HUES6 (cell line): ENCODE measurements around the gene ECT2L.

ENCODE experiments used
- H3K27ac ChIP-seq: 2 replicates; pipeline ENCODE4 v1.7.0; 2013; ENCODE audit warnings: low read depth, mild to moderate bottlenecking, low read length, inconsistent platforms
- H3K27me3 ChIP-seq: 2 replicates; pipeline ENCODE4 v1.6.1; 2013; ENCODE audit warnings: low read length; ENCODE audit not compliant: control insufficient read depth, insufficient read depth
- H3K36me3 ChIP-seq: 2 replicates; pipeline ENCODE4 v1.6.1; 2013; ENCODE audit warnings: low read length; ENCODE audit not compliant: control insufficient read depth, insufficient read depth
- H3K4me1 ChIP-seq: 2 replicates; pipeline ENCODE4 v1.6.1; 2013; ENCODE audit warnings: low read length; ENCODE audit not compliant: control insufficient read depth, insufficient read depth
- H3K4me3 ChIP-seq: 2 replicates; pipeline ENCODE4 v1.5.1; 2013; ENCODE audit warnings: low read depth, low read length
- H3K9ac ChIP-seq: one replicate; pipeline ENCODE4 v1.6.1; 2013; ENCODE audit warnings: mild to moderate bottlenecking, low read length
- H3K9me3 ChIP-seq: 2 replicates; pipeline ENCODE4 v1.6.1; 2013; ENCODE audit warnings: low read depth, low read length; ENCODE audit not compliant: control insufficient read depth, insufficient read depth

ECT2L gene

GRCh38 chr6:138795809-138796603 is at the start of gene ECT2L:
Gene ECT2L, plus strand, starts transcription at chr6:138796087. Its CDS starts 17,188 bp downstream, at chr6:138813275.
- Histone ChIP-seq H3K9ac (peak within 1 kb of the TSS; percentile 65), H3K4me1 (peaks cover 5% of the 10 kb centered on the region; the same call in 1 of the 2 replicates), H3K4me3 (peak within 1 kb of the TSS; percentile 66), H3K36me3 (no peaks in the 10 kb centered on the region), H3K27me3 (peaks cover 14% of the 10 kb centered on the region; the same call in 1 of the 2 replicates), H3K27ac (no peak within 1 kb of the TSS), H3K9me3 (0 out of 2 replicates have a peak, but pooled peaks cover 3% of the 10 kb centered on the region)

GRCh38 chr6:138752017-138752416 is 43.9 kb upstream of the ECT2L start:
- Histone ChIP-seq H3K4me3 (no peak overlapping the region), H3K9me3 (no peaks in the 10 kb centered on the region), H3K27me3 (no peaks in the 10 kb centered on the region), H3K27ac (no peak overlapping the region), H3K36me3 (no peaks in the 10 kb centered on the region), H3K9ac (no peak overlapping the region), H3K4me1 (0 out of 2 replicates have a peak, but pooled peaks cover 2% of the 10 kb centered on the region)

- no peak overlapping the region for H3K9ac ChIP-seq
- no peak overlapping the region for H3K27ac ChIP-seq
- H3K4me1 ChIP-seq, result no peaks in the 10 kb centered on the region
- no peaks in the 10 kb centered on the region for H3K36me3 ChIP-seq
- no peak overlapping the region for H3K4me3 ChIP-seq
- H3K27me3 ChIP-seq, result no peaks in the 10 kb centered on the region
- no peaks in the 10 kb centered on the region for H3K9me3 ChIP-seq
These were observed 38.8 kb upstream of the ECT2L start for GRCh38 chr6:138757136-138757535.

- H3K4me3 ChIP-seq, result no peak overlapping the region
- H3K9ac ChIP-seq, result no peak overlapping the region
- H3K4me1 ChIP-seq, result no peaks in the 10 kb centered on the region
- no peak overlapping the region for H3K27ac ChIP-seq
- H3K27me3 ChIP-seq, result no peaks in the 10 kb centered on the region
- no peaks in the 10 kb centered on the region for H3K9me3 ChIP-seq
- H3K36me3 ChIP-seq, result no peaks in the 10 kb centered on the region
These were observed 29.8 kb upstream of the ECT2L start for GRCh38 chr6:138765896-138766655.

GRCh38 chr6:138769102-138769676 is 26.7 kb upstream of the ECT2L start:
- no peak overlapping the region for H3K27ac ChIP-seq
- H3K36me3 ChIP-seq, result no peaks in the 10 kb centered on the region
- H3K4me3 ChIP-seq, result no peak overlapping the region
- H3K4me1 ChIP-seq, result peaks cover 3% of the 10 kb centered on the region; the same call in 1 of the 2 replicates
- no peaks in the 10 kb centered on the region for H3K27me3 ChIP-seq
- H3K9me3 ChIP-seq, result no peaks in the 10 kb centered on the region
- H3K9ac ChIP-seq, result no peak overlapping the region

- H3K36me3 ChIP-seq, result no peaks in the 10 kb centered on the region
- peaks cover 3% of the 10 kb centered on the region; the same call in 1 of the 2 replicates for H3K4me1 ChIP-seq
- H3K9me3 ChIP-seq, result no peaks in the 10 kb centered on the region
- no peaks in the 10 kb centered on the region for H3K27me3 ChIP-seq
- H3K9ac ChIP-seq, result peak overlapping the region; percentile 92
- H3K27ac ChIP-seq, result peak overlapping the region; percentile 17; the same call in 1 of the 2 replicates
- peak overlapping the region; percentile 92 for H3K4me3 ChIP-seq
These were observed 23.2 kb upstream of the ECT2L start for GRCh38 chr6:138772596-138773176.

GRCh38 chr6:138773177-138774091 is 22.5 kb upstream of the ECT2L start, which contains the start of gene CCDC28A:
Gene CCDC28A, plus strand, starts transcription at chr6:138773769. Its CDS starts 2,352 bp downstream, at chr6:138776121.
- no peaks in the 10 kb centered on the region for H3K27me3 ChIP-seq
- H3K27ac ChIP-seq, result peak within 1 kb of the TSS; percentile 88
- peak within 1 kb of the TSS; percentile 92 for H3K4me3 ChIP-seq
- no peaks in the 10 kb centered on the region for H3K36me3 ChIP-seq
- peak within 1 kb of the TSS; percentile 92 for H3K9ac ChIP-seq
- no peaks in the 10 kb centered on the region for H3K9me3 ChIP-seq
- H3K4me1 ChIP-seq, result peaks cover 3% of the 10 kb centered on the region; the same call in 1 of the 2 replicates

GRCh38 chr6:138774370-138774769 is 21.5 kb upstream of the ECT2L start:
- Histone ChIP-seq H3K27me3 (no peaks in the 10 kb centered on the region), H3K4me3 (peak overlapping the region; percentile 92), H3K4me1 (peaks cover 3% of the 10 kb centered on the region; the same call in 1 of the 2 replicates), H3K9ac (peak overlapping the region; percentile 92), H3K9me3 (no peaks in the 10 kb centered on the region), H3K36me3 (no peaks in the 10 kb centered on the region), H3K27ac (no peak overlapping the region)

GRCh38 chr6:138776659-138777058 is 19.2 kb upstream of the ECT2L start:
- Histone ChIP-seq H3K4me1 (peaks cover 3% of the 10 kb centered on the region; the same call in 1 of the 2 replicates), H3K27me3 (no peaks in the 10 kb centered on the region), H3K27ac (no peak overlapping the region), H3K9ac (no peak overlapping the region), H3K4me3 (no peak overlapping the region), H3K36me3 (no peaks in the 10 kb centered on the region), H3K9me3 (no peaks in the 10 kb centered on the region)

- no peaks in the 10 kb centered on the region for H3K27me3 ChIP-seq
- no peaks in the 10 kb centered on the region for H3K4me1 ChIP-seq
- H3K9me3 ChIP-seq, result no peaks in the 10 kb centered on the region
- no peak overlapping the region for H3K9ac ChIP-seq
- no peaks in the 10 kb centered on the region; the same call in 1 of the 2 replicates for H3K36me3 ChIP-seq
- no peak overlapping the region for H3K27ac ChIP-seq
- H3K4me3 ChIP-seq, result no peak overlapping the region
These were observed 17.6 kb upstream of the ECT2L start for GRCh38 chr6:138778331-138778730.
